GOT3 (cell line): ENCODE measurements around the gene THSD7B.
"Not testable (repeated sequence)": the region's sequence is repeated elsewhere in the genome, so short reads cannot be mapped to it uniquely, and the experiment has no call there.

Experiments
- DNase-seq: peaks from one replicate; lab custom pipeline; 2025; ENCODE audit warnings: mixed read lengths; lab: John Stamatoyannopoulos, UW

THSD7B gene

DNA sequence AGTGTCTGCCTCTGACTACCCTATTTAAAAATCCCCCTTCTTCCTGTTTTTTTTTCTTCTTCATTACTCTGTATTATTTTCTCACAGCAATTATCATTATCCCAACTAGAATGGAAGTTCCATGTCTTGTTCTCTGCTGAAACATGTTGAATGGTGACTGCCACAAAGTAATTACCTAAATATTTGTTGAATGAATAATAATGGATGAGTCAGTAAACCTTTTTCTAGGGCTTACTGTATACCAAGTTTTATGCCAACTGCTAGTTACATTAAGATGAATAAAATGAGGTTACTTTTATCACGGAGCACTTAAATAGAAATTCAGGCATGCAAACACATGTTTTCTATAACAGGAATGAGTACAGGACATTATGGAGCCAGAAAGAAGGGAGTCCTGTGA lies 490.6 kb downstream of the THSD7B start:
- DNase-seq: no peak

DNA sequence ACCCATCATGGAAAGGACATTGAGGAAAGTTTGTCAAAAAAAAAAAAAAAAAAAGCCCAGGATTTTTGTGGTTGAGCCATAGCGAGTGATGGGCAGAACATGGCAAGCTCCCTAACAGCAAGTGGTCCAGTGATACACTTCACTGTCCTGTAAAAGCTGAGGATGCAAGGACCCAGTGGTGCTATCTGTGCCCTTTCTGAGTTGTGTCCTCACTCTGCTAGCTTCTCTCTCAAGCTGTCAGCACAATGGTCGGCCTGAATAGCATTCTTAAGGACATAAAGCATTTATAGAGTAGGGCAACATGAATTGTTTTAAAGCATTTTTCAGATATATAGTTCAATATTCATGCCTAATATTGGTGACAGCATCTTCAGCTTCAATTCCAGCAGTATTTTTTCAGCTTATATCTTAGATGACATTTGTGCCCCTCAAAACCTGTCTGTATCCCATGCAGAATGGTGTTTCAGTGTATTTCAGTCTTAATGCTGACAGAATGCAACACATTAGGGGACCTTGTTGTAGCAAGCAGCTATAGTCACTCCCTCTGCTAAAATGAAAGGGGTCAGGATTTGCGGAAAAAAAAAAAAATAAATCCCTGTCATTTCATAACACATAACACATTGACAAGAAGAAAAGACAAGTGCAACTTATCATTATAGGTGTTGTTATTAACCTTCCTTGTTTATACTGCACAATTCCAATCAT lies 496.7 kb downstream of the THSD7B start:
- DNase-seq: no peak

DNA sequence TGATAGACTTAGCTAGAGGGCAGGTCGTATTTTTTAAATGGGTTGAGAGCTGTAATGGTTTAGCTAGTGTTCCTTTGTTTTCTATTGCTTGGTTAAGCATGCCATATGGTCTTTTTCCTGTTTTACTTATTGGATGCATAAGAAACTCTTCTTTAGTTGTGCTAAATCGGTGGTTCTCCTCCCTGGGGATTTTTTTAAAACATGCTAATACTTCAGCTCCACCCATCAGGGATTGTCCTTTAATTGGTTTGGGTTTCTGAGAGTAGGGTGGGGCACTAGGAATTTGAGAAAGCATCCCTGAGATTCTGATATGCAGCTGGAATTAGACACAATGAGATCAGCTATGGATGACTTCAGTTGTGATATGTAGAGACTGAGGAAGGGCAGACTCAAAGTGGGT lies 497.2 kb downstream of the THSD7B start:
- no peak for DNase-seq

DNA sequence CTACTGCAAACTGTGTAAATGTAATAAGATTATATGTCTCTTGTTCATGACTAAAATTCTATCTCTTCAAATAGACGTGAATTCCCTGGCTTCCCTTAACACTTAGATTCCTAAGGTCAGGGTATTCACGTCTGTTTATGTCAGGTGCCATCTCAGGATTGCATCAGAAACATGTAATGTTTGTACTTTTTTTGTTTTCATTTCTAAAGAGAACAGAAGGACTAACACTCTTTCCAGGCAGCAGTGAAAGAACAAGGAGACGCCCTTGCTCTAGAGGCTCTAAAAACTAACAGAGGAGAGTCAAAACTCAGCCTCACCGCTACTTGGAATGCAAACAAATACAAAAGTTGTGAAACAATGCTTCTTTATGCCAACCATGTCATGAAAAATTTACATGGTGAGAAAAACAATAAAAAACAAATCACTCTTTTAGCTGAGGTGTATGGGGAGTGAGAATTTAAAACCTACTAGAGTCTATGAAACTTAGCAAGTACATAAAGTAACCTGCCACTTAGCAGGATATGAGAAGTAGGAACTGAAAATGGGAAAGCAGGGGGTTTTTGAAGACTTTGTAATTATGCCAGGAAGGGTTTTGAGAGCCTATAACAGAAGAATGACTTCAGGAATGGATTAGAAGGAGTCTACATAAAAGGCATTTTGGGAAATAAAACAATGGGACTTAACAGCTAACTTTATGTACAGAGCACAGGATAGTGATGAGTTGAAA lies 522.7 kb downstream of the THSD7B start:
- DNase-seq: no peak

DNA sequence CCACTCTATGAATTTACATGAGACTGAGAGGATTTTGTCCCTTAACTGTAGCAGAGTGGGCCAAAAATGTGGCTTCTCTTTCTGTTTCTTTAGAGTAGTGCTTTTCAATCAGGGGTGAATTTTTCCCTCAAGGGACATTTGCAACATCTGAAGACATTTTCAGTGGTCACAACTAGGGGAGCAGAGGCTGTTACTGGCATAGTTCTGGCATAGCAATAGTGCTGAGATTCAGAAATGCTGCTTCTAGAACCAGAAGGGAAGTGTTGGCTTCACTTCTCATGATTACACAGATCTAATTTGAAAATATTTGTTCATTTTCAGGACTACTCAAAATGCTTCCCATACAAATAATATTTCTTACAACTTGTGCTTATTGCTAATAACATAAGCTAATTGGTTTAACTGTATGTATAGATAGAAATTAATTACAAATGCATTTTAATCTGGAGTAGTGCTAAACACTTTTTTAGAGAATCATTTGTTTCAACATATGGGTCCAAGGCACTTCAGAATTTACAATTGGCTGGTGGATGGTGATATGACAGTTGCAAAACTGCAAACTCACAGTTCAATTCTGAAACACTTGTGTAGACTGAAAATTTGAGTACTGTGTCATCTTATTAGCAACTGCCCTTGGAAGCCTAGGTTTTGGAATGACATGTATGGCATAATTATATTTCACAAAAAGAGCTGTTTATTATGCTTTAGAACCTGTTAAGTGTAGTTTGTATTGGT lies 526.7 kb downstream of the THSD7B start:
- DNase-seq: no peak

DNA sequence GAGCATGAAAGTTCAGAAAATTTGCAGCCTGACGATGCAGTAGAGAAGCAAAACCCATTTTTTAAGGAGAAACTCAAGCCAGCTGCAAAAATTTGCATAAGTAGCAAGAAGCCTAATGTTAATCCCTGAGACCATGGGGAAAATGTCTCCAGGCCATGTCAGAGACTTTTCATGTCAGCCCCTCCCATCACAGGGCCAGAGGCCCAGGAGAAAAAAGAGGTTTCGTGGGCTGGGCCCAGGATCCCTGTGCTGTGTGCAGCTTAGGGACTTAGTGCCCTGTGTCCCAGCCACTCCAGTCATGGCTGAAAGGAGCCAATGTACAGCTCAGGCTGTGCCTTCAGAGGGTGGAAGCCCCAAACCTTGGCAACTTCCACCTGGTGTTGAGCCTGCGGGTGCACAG lies 533.0 kb downstream of the THSD7B start:
- no peak for DNase-seq

DNA sequence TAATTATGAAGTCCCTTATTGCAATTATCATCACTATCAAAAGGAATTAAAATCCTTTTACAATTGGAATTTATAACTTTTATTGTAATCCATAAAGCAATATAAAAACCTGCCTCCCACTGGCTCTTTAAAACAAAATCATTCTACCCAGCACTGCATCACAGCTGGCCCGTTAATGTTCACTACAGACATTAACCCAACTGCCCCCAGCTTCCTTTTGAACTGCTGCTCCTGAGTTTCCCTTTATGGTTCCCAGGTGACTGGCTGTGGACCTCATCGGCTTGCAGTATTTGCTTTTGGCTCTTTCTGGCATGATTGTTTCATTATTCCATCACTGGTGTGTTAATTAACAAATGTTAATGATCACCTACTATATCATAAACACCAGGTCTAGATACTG lies 535.6 kb downstream of the THSD7B start:
- no peak for DNase-seq

DNA sequence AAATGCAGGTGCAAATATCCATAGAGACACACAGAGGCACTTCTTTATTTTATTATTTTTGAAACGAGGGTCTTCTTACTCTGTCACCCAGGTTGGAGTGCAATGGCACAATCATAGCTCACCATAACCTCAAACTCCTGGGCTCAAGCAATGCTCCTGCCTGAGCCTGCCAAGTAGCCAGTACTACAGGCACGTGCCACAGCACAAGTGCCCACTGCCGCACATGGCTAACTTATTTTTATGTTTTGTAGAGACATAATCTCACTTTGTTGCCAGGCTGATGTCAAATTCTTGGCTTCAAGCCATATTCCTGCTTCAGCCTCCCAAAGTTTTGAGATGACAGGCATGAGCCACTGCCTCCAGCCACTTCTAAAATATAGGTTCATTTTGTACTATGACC lies 537.6 kb downstream of the THSD7B start:
- no peak for DNase-seq

DNA sequence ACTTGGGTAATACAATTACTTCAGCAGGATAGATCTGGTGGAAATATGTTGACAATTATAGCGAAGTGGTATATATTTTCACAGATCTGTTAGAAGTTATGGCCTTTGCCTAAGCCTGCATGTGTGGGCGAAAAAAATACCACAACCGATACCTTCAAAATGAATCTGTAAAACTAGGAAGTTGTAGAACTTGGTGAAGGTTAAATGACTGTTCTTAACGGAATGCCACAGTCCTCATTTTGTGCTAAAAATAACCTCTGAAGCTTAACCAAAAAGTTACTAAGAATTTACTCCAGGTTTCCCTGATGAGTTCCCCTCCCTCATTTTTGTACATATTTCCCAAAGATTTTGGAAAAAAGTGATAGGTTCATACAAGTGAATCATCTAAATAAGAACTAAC lies 550.7 kb downstream of the THSD7B start:
- DNase-seq: no peak

DNA sequence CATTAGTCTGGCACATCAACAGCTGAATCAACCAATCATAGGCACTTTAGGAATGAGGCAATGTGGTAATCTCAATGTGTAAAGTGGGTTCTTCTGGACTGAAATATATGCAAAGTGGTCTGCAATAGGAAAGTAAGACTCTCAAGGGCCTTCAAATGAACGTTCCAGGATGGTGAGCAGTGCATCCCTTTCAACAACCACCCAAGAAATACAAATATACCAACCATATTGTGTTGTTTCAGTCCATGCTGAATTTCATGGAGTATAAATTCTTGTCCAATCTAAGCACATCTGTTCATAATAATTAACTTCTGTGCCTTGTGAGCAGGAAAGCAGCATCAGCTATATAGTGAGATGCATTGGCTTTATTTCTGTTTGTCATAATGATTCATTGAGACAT lies 556.2 kb downstream of the THSD7B start:
- no peak for DNase-seq

DNA sequence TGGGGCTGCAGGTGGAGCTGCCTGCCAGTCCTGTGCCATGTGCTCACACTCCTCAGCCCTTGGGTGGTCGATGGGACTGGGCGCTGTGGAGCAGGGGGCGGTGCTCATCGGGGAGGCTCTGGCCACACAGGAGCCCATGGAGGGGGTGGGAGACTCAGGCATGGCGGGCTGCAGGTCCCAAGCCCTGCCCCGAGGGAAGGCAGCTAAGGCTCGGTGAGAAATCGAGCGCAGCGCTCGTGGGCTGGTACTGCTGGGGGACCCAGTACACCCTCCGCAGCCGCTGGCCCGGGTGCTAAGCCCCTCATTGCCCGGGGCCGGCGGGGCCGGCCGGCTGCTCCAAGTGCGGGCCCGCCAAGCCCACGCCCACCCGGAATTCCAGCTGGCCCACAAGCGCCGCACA lies 566.2 kb downstream of the THSD7B start:
- DNase-seq: not testable (repeated sequence)

DNA sequence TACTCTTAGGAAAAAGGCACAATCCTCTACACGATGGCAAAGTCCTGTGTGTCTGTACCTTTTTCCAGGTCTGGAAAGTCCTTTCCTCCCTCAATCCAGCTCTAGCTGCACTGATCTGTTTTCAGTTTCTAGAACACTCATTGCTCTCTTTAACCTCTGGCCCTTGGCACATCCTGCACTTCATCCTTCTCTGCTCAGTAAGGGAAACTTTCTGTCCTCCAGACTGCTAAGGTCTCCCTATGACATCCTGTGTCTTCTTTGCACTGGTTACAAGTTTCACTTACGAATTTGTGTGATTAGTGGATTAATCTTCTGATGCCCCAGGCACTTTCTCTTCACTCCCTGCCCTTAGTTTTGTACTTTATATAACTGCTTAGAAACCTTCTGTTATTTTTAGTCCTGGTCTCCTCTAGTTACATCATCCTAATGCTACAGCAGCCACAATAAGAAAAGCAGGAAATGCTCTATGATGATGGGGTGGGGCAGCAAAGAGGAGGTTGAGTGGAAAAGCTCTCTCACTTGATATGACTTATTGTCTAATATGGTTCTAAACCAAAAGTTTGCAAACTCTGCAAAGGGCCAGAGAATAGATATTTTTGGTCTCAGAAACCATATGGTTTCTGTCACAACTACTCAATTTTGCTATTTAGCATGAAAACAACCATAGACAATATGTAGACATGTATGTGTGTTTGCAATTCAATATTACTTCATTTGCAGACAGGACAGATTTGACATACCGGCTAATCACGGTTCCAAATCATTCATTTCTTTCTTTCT lies 568.2 kb downstream of the THSD7B start:
- no peak for DNase-seq

DNA sequence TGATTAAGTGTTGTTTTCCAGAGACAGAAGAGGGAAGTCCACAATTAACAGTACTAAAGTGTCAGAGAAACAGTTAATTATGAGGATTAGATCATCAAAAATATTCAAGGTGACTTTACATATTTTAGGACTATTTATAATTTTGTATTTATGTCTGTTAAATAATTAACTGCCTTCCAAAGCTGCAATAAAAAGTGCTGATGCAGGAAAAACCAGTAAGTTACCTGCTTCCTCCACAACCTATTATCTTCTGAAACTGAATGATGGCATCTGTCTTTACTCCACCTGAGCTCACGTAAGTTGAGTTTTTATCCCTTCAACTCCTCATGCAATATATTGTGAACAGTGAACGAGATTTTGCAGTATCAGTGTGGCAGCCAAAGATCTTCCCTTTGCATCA lies 570.7 kb downstream of the THSD7B start:
- no peak for DNase-seq

DNA sequence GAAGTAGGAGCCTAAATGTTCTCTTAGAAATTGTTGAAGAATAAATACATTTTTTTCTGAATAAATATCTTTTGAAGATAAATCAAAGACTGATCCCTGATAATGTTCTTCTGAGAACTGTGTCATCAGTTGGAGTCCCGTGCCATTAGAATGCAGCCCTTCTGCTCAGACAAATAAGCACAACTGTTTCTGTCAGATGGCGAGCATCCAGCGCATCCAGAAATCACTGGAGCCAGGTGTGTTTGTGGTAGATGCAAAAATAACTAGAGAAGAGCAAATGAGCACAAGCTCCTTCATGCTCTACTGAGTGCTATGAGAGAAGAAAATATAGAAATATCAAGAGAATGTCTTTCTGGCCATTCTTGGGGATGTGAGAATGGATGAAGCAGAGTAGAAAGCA lies 573.7 kb downstream of the THSD7B start:
- no peak for DNase-seq

DNA sequence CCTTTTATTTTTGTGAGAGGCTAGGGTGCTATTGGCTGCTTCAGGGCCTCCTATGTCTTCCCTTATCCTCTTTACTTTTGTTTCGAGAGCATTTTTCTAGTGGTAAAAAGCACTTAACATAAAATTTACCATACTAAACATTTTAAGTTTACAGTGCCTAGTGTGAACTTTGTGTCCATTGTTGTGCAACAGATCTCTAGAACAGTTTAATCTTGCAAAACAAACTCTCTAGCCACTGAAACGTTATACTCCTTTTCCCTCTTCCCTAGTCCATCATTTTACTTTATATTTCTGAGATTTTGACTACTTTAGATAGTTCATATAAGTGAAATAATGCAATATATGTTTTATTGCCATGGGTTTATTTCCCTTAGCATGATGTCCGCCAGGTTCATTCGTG lies 580.6 kb downstream of the THSD7B start:
- no peak for DNase-seq

DNA sequence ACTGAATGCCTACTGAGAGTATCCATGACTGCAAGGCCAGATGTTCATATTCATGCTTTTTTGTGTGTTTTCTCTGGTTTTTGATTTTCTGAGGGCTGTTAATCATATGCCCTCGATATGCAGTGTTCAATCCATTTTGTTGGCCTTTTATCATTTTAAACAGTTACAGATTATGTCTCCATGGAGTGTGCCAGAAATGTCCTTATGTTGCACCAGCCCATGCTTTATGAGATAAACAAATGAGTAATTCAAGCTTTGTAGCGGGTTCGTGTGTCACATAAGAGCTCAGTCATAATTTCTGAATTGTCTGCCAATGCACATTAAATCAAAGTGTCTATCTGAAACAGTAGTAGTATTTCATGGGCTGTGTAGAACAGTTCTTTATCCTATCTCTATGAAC lies 583.0 kb downstream of the THSD7B start:
- DNase-seq: no peak

DNA sequence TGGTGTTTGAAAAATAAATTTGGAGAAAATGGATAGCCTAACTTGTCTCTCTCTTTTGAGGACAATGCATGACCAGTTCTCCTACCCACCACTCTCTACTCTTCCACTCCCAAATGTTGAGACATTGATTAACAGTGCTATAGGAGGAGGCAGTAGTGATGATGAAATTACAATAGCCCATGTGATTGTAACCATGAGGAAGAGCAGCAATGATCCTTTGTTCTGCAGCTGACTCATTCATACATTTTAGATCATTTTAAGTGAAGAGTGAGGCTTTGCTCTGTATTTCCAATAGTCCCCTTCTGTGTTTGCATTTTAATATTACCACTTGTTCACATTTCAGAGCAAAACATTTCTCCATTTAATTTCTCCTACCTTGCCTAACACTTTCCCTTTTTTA lies 592.3 kb downstream of the THSD7B start:
- DNase-seq: no peak

DNA sequence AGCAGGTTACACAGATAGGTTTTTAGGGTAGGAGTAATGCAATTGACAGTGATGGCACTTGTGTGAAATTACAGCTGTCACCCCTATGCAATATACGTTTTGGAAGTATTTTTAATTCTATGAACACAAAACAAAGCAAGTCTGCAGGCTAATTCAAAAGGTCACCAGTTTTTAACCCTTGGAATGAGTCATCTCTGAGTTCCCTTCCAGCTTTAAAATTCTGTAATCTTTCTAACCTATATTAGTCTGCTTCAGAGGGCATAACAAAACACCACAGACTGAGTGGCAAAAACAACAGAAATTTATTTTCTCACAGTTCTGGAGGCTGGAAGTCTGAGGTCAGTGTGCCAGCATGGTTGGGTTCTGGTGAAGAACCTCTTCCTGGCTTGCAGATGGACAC lies 602.0 kb downstream of the THSD7B start:
- DNase-seq: no peak

DNA sequence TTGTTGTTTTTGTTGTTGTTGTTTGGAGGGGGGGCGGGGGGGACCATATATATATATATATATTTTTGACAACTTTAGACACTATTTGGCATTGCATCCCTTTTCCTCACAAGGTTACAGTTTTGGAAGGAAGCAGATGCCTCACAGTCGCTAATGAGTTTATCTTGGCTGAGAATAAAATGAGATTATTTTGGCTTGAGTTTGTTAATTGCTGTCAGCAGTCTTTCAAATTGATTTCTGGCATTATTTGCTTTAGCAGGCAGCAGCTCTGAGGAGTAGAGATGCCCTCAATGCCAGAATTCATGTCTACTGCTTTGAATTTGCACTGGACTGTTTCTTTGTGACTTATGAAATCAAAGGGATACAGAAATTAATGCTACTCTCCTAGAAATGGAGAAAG lies 603.8 kb downstream of the THSD7B start:
- no peak for DNase-seq

DNA sequence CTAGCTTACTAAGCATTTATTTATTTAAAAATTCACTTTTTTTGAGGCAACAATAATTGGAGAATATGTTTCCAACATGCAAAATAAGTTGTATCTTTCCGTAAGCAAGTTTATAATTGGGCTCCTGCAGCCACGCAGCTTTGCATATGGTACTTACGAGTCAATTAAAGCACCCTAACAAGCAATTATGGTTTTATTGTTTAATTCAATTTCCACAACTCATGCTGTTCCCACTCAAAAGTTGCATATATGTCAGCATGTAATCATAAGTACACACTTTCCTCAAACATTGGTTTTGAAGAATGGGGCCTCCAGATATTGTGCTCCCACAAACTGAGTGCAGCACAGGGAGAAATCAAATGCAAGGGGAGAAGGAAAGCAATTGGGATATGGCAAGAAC lies 613.8 kb downstream of the THSD7B start:
- no peak for DNase-seq

DNA sequence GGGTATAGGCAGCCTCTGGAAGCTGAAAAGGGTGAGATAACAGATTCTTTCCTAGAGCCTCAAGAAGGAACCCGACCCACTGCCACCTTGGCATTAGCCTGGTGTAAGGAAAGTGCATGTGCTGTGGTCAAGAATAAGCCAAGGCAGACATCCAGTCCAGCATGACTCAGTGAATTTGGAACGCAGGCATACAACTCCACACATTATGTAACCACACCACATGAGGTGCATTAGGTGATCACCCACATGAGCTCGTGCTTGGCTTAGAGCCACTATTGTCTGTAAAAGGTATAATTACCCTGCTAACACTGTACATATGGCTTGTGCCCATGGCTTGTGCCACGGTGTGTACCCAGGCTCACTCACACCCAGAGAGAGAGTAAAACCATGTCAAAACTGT lies 615.3 kb downstream of the THSD7B start:
- DNase-seq: no peak

DNA sequence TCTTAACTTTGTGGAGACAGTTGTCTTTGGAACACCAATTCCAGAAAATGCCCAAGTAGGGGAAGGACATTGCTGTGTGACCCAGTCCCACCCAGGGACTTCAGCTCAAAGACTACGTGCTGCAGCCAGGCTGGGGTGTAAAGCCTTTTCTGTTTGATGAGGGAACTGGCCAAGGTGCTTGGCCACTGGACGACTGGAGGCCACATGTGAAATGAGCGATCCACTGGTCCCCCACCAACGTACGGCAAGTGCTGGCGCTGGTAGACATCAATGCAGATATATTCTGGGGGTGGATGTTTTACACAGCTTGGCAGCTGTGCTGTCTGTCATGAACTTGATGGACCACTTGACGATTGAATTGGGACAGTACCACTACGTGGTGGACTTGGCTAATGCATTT lies 616.4 kb downstream of the THSD7B start:
- DNase-seq: no peak
